Measurements from ENCODE around the gene KIF4A.

GRCh38 chrX:70437011-70437410 is 147.1 kb downstream of the KIF4A start:
- no peak for TF ChIP-seq CTCF (conservative IDR thresholded peaks at IDR 0.05)
- TF ChIP-seq EZH2 (IDR thresholded peaks at IDR 0.05; ENCODE audit: low read depth): no peak
